Keratinocyte (primary cell): ENCODE data around the gene BRD8.

Source experiments
- EZH2 ChIP-seq: IDR thresholded peaks from one replicate; pipeline ENCODE4 v1.6.1; 2012; ENCODE audit warnings: inconsistent platforms, mild to moderate bottlenecking, low read length, moderate library complexity
- TF ChIP-seq, protein P1 (sequence below), 3 experiments: IDR thresholded peaks in 1 of 3; conservative IDR thresholded peaks in 1 of 3; optimal IDR thresholded peaks in 1 of 3; 2 replicates in 2 of 3; 3 replicates in 1 of 3; pipeline versions ENCODE3 to v1.5.1; 2011; ENCODE audit warnings: low read length in 3 of 3, mild to moderate bottlenecking in 3 of 3, moderate library complexity in 2 of 3, control low read depth in 1 of 3, inconsistent platforms in 1 of 3; ENCODE audit not compliant: insufficient read depth in 2 of 3; ENCODE audit errors: extremely low read depth in 1 of 3

GRCh38 chr5:138163721-138164120, 14.7 kb downstream of the BRD8 start:
- TF ChIP-seq EZH2, result no peak
- TF ChIP-seq, protein P1, sequence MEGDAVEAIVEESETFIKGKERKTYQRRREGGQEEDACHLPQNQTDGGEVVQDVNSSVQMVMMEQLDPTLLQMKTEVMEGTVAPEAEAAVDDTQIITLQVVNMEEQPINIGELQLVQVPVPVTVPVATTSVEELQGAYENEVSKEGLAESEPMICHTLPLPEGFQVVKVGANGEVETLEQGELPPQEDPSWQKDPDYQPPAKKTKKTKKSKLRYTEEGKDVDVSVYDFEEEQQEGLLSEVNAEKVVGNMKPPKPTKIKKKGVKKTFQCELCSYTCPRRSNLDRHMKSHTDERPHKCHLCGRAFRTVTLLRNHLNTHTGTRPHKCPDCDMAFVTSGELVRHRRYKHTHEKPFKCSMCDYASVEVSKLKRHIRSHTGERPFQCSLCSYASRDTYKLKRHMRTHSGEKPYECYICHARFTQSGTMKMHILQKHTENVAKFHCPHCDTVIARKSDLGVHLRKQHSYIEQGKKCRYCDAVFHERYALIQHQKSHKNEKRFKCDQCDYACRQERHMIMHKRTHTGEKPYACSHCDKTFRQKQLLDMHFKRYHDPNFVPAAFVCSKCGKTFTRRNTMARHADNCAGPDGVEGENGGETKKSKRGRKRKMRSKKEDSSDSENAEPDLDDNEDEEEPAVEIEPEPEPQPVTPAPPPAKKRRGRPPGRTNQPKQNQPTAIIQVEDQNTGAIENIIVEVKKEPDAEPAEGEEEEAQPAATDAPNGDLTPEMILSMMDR (optimal IDR thresholded peaks at IDR 0.05 in 1 of 3, IDR thresholded peaks at IDR 0.05 in 1 of 3, conservative IDR thresholded peaks at IDR 0.05 in 1 of 3; ENCODE audit: extremely low read depth in 1 of 3, insufficient read depth in 2 of 3, low read length in 3 of 3), result no peak
